Thymus (tissue), 11 donors: Measurements from ENCODE around the gene NOTCH1. TPM values are rescaled to one million over a fixed set of nuclear protein-coding genes. Genes with fewer than 3 reads are reported as not detected.
A peak's percentile ranks its signal among the peaks of the same experiment; 100 is the strongest.

Source experiments
- DNase-seq, 9 donors: peaks; one replicate each; pipeline ENCODE4 v3.0.0-alpha.2; 2013; ENCODE audit warnings: low spot score in 9 of 9, low read depth in 6 of 9, missing footprints in 1 of 9
- H3K27ac ChIP-seq, 2 donors: one replicate each; pipeline ENCODE4 v1.5.1; 2013; ENCODE audit warnings: control low read depth in 1 of 2, low read depth in 1 of 2, low read length in 1 of 2, mild to moderate bottlenecking in 1 of 2, moderate library complexity in 1 of 2
- H3K27me3 ChIP-seq, 2 donors: one replicate each; pipeline ENCODE4 v1.5.1; 2013; ENCODE audit warnings: low read length in 1 of 2; ENCODE audit not compliant: control insufficient read depth in 2 of 2, insufficient read depth in 1 of 2
- H3K36me3 ChIP-seq, 2 donors: one replicate each; pipeline ENCODE4 v1.5.1; 2013; ENCODE audit warnings: low read length in 1 of 2, mild to moderate bottlenecking in 1 of 2, moderate library complexity in 1 of 2; ENCODE audit not compliant: control insufficient read depth in 2 of 2, insufficient read depth in 2 of 2
- H3K4me1 ChIP-seq, 2 donors: one replicate each; pipeline ENCODE4 v1.5.1; 2013; ENCODE audit warnings: low read length in 2 of 2; ENCODE audit not compliant: control insufficient read depth in 2 of 2, insufficient read depth in 2 of 2
- H3K4me3 ChIP-seq, 2 donors: one replicate each; pipeline ENCODE4 v1.5.1; 2013; ENCODE audit warnings: low read length in 2 of 2, control low read depth in 1 of 2, mild to moderate bottlenecking in 1 of 2
- H3K9me3 ChIP-seq, 2 donors: one replicate each; pipeline ENCODE4 v1.5.1; 2013; ENCODE audit warnings: low read length in 1 of 2, mild to moderate bottlenecking in 1 of 2; ENCODE audit not compliant: control insufficient read depth in 2 of 2, insufficient read depth in 1 of 2
- WGBS: extraction: QIAGEN DNeasy Blood & Tissue Kit; methylation state at CpG from one replicate; pipeline ENCODE4 v1.1.7; 2013; 5-methylcytosine and 5-hydroxymethylcytosine counted together
- polyA plus RNA-seq: library from polyadenylated mRNA; stranded (reverse); fragments of 200-250 nt; gene quantifications from one replicate; pipeline ENCODE4 v1.2.3, GENCODE V29; 2013
- total RNA-seq: library from RNA; stranded (reverse); fragments of 120-200 nt; gene quantifications from one replicate; pipeline ENCODE4 v1.2.4, GENCODE V29; 2013
- donor health status: healthy.

The NOTCH1 gene
- total and polyA plus RNA-seq, 2 donors: 14.9 to 15.9 TPM

- 5% methylated on average over 22 of the region's 22 CpGs for WGBS
- DNase-seq: peak; percentile 49 to 95 (median 86)
- peak overlapping the region; percentile 81 to 90 for H3K27ac ChIP-seq
- H3K36me3 ChIP-seq: no peaks in the 10 kb centered on the region
- H3K9me3 ChIP-seq: peaks cover 0 to 24% of the 10 kb centered on the region in 2 donors
- peaks cover 0 to 8% of the 10 kb centered on the region in 2 donors for H3K27me3 ChIP-seq
- peak overlapping the region; percentile 26 to 36 for H3K4me3 ChIP-seq
- peaks cover 38 to 82% of the 10 kb centered on the region in 2 donors for H3K4me1 ChIP-seq
Measured at GRCh38 chr9:136587944-136588662, 42.3 kb upstream of the NOTCH1 start.

- peak in 2 of 9 donors; percentile 33 to 65 for DNase-seq
- WGBS: 7% methylated on average over 33 of the region's 33 CpGs
- H3K4me1 ChIP-seq: peaks cover 38 to 86% of the 10 kb centered on the region in 2 donors
Measured at GRCh38 chr9:136587145-136587943, 41.5 kb upstream of the NOTCH1 start.

GRCh38 chr9:136586391-136586953 is 40.6 kb upstream of the NOTCH1 start:
- H3K27ac ChIP-seq: peak overlapping the region in 1 of 2 donors; percentile 73
- peak overlapping the region in 1 of 2 donors; percentile 19 for H3K4me3 ChIP-seq
- H3K27me3 ChIP-seq: peaks cover 0 to 8% of the 10 kb centered on the region in 2 donors
- H3K36me3 ChIP-seq: no peaks in the 10 kb centered on the region
- peak in 1 of 9 donors; percentile 37 for DNase-seq
- 85% methylated on average over 21 of the region's 21 CpGs for WGBS
- H3K9me3 ChIP-seq: peaks cover 0 to 18% of the 10 kb centered on the region in 2 donors
- peaks cover 38 to 86% of the 10 kb centered on the region in 2 donors for H3K4me1 ChIP-seq

More at GRCh38 chr9:136587145-136587943, 41.5 kb upstream of the NOTCH1 start:
- peaks cover 0 to 8% of the 10 kb centered on the region in 2 donors for H3K27me3 ChIP-seq
- peaks cover 0 to 26% of the 10 kb centered on the region in 2 donors for H3K9me3 ChIP-seq
- no peaks in the 10 kb centered on the region for H3K36me3 ChIP-seq
- H3K4me3 ChIP-seq: peak overlapping the region; percentile 19 to 26
- peak overlapping the region; percentile 26 to 73 for H3K27ac ChIP-seq

GRCh38 chr9:136585531-136586120 is 39.8 kb upstream of the NOTCH1 start:
- Histone ChIP-seq H3K4me1 (peaks cover 38 to 78% of the 10 kb centered on the region in 2 donors), H3K4me3 (no peak overlapping the region), H3K27me3 (peaks cover 0 to 8% of the 10 kb centered on the region in 2 donors), H3K27ac (no peak overlapping the region), H3K36me3 (no peaks in the 10 kb centered on the region), H3K9me3 (peaks cover 0 to 10% of the 10 kb centered on the region in 2 donors)
- 92% methylated on average over 16 of the region's 16 CpGs for WGBS
- no peak for DNase-seq

GRCh38 chr9:136584934-136585333 is 39.1 kb upstream of the NOTCH1 start:
- H3K4me1 ChIP-seq: peaks cover 35 to 72% of the 10 kb centered on the region in 2 donors
- DNase-seq: no peak
- H3K36me3 ChIP-seq: no peaks in the 10 kb centered on the region
- H3K27me3 ChIP-seq: peaks cover 0 to 8% of the 10 kb centered on the region in 2 donors
- WGBS: 89% methylated on average over 10 of the region's 10 CpGs
- no peak overlapping the region for H3K4me3 ChIP-seq
- peaks cover 0 to 10% of the 10 kb centered on the region in 2 donors for H3K9me3 ChIP-seq
- H3K27ac ChIP-seq: peak overlapping the region in 1 of 2 donors; percentile 8

DNA sequence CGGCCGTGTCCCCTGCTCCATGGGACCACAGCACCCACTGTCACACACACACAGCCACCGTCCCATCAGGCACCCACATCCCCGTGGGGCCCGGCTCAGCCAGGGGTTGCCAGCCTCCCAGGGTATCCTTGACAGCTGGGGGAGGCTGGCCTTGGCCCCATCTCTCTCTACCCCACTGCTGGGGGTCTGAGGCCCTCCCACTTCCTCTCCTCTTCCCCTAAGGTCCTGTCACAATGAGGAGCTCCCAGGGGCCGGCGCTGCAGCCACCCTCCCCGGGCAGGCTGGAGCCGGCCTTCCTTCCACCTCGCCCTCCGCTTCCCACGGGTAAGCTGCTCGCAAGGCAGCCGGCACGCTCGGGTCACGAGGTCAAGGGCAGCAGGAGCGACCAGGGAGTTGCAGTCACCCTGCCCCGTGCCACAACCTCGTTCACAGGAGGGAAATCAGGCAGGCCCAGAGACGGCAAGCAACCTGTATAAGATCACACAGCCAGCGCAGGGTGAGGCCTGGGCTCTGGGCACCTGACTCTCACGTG is 38.6 kb upstream of the NOTCH1 start:
- no peak overlapping the region for H3K27ac ChIP-seq

DNA sequence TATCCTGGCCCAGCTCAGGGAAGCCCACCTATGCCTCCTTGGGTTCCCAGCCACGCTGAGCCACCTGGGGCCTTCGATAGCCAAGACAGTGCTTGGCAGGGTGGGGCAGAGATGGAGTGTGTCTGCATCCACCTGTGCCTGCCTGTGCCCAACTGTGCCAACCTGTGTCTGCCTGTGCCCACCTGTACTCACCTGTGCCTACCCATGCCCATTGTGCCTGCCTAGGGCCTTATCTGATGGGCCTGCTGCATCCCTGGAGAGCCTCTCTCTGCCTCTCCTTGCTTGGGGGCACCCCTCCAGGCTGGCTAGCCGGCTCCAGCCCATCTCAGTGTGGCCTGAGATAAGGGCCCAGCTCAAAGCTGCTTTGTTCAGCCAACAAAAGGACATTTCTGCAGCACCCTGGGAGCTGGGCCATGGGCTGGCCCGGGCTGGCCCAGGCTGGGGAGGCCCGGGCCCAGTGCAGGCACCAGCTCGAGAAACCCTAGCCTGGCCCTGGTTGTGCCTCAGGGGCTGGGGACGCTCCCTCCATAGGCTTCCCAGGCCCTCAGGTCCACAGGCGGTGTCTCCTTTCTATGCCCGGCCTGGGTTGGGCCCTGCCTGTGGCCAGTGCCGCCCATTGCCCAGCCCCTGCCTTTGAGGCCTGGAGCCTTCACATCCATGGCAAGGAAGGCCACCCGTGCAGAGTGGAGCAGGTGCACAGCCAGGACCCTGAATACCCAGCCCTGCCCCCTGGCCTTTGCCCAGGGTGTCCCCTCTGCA is 37.3 kb upstream of the NOTCH1 start:
- DNase-seq: no peak
- peaks cover 0 to 15% of the 10 kb centered on the region in 2 donors for H3K27me3 ChIP-seq
- H3K27ac ChIP-seq: no peak overlapping the region
- H3K4me1 ChIP-seq: peaks cover 22 to 70% of the 10 kb centered on the region in 2 donors
- H3K36me3 ChIP-seq: no peaks in the 10 kb centered on the region
- peaks cover 0 to 10% of the 10 kb centered on the region in 2 donors for H3K9me3 ChIP-seq
- no peak overlapping the region for H3K4me3 ChIP-seq
- WGBS: 89% methylated on average over 11 of the region's 11 CpGs

More for the DNA sequence above, 38.6 kb upstream of the NOTCH1 start:
- Histone ChIP-seq H3K27me3 (peaks cover 0 to 8% of the 10 kb centered on the region in 2 donors), H3K36me3 (no peaks in the 10 kb centered on the region), H3K4me3 (no peak overlapping the region), H3K9me3 (peaks cover 0 to 10% of the 10 kb centered on the region in 2 donors), H3K4me1 (peaks cover 35 to 71% of the 10 kb centered on the region in 2 donors)
- WGBS: 62% methylated on average over 23 of the region's 23 CpGs
- no peak for DNase-seq
